Fibroblast of lung (primary cell): ENCODE measurements around the gene MTERF4. TPM values are rescaled to one million over a fixed set of nuclear protein-coding genes. Genes with fewer than 3 reads are reported as not detected.

Experiments
- DNase-seq, 2 donors: peaks; one replicate each; pipeline versions ENCODE4 v3.0.0 to v3.0.0-alpha.2; 2010; ENCODE audit warnings: low read depth in 2 of 2
- H2AFZ ChIP-seq: 2 replicates; pipeline ENCODE4 v1.5.1; 2012; ENCODE audit warnings: low read length, control low read depth, inconsistent platforms
- H3K27ac ChIP-seq: 2 replicates; pipeline ENCODE4 v1.5.1; 2011; ENCODE audit warnings: low read length, control low read depth; ENCODE audit not compliant: insufficient read depth
- H3K27me3 ChIP-seq: 2 replicates; pipeline ENCODE4 v1.5.1; 2011; ENCODE audit warnings: mild to moderate bottlenecking, low read length; ENCODE audit not compliant: control insufficient read depth, insufficient read depth
- H3K36me3 ChIP-seq: 2 replicates; pipeline ENCODE4 v1.5.1; 2011; ENCODE audit warnings: low read length; ENCODE audit not compliant: control insufficient read depth, insufficient read depth
- H3K4me1 ChIP-seq: 2 replicates; pipeline ENCODE4 v1.5.1; 2011; ENCODE audit warnings: low read length; ENCODE audit not compliant: control insufficient read depth, insufficient read depth; ENCODE audit errors: extremely low read depth
- H3K4me2 ChIP-seq: 2 replicates; pipeline ENCODE4 v1.5.1; 2011; ENCODE audit warnings: low read length, control low read depth; ENCODE audit not compliant: insufficient read depth; ENCODE audit errors: extremely low read depth
- H3K4me3 ChIP-seq, 4 experiments: fragments of 200-600 bp in 1 of 4; sonication (generic) in 1 of 4; replicated peaks in 1 of 4; 2 replicates each; pipeline ENCODE4 v1.5.1; 2011 to 2016; ENCODE audit warnings: low read length in 4 of 4, low read depth in 3 of 4, mild to moderate bottlenecking in 3 of 4, control low read depth in 2 of 4, inconsistent platforms in 1 of 4, mixed read lengths in 1 of 4; ENCODE audit not compliant: insufficient read depth in 1 of 4; ENCODE audit errors: control extremely low read depth in 1 of 4
- H3K79me2 ChIP-seq: 2 replicates; pipeline ENCODE4 v1.5.1; 2012; ENCODE audit warnings: mild to moderate bottlenecking, low read length, inconsistent platforms; ENCODE audit not compliant: control insufficient read depth, insufficient read depth
- H3K9ac ChIP-seq: 2 replicates; pipeline ENCODE4 v1.5.1; 2011; ENCODE audit warnings: mild to moderate bottlenecking, low read length, control low read depth; ENCODE audit not compliant: insufficient read depth
- H3K9me3 ChIP-seq: 2 replicates; pipeline ENCODE4 v1.5.1; 2012; ENCODE audit warnings: low read depth, low read length; ENCODE audit not compliant: control insufficient read depth, insufficient read depth
- H4K20me1 ChIP-seq: 2 replicates; pipeline ENCODE4 v1.5.1; 2011; ENCODE audit warnings: low read length; ENCODE audit not compliant: control insufficient read depth, insufficient read depth; ENCODE audit errors: extremely low read depth
- CTCF ChIP-seq, 2 donors: IDR thresholded peaks in 1 of 2; conservative IDR thresholded peaks in 1 of 2; 1 replicate in 1 of 2; 2 replicates in 1 of 2; pipeline ENCODE4 v1.5.1; 2011 to 2012; ENCODE audit warnings: low read length in 2 of 2, control low read depth in 1 of 2, inconsistent platforms in 1 of 2, low read depth in 1 of 2, mild to moderate bottlenecking in 1 of 2
- EZH2 ChIP-seq: IDR thresholded peaks from 2 replicates; pipeline ENCODE4 v1.5.1; 2012; ENCODE audit warnings: low read length, control low read depth, mild to moderate bottlenecking; ENCODE audit errors: missing control alignments
- polyA plus RNA-seq, 2 donors: library from polyadenylated mRNA; depleted of rRNA in 1 of 2; stranded (reverse) in 1 of 2; unstranded in 1 of 2; fragments of >200 nt; gene quantifications; 2 replicates each; pipeline ENCODE4 v1.2.1, GENCODE V29; 2011 to 2012; ENCODE audit warnings: missing spikeins in 1 of 2
- total RNA-seq: library from RNA; depleted of rRNA; stranded (reverse); fragments of >200 nt; gene quantifications from 2 replicates; pipeline ENCODE4 v1.2.1, GENCODE V29; 2014

The MTERF4 gene
- total and polyA plus RNA-seq, 2 donors (not counting 1 experiment from before 2014, with no cell fraction given), result 31.7 to 35.5 TPM

- Histone ChIP-seq H3K4me2 (no peak overlapping the region), H3K27me3 (no peaks in the 10 kb centered on the region), H3K79me2 (no peaks in the 10 kb centered on the region), H3K36me3 (peaks cover 1% of the 10 kb centered on the region), H4K20me1 (no peaks in the 10 kb centered on the region), H3K9me3 (no peaks in the 10 kb centered on the region), H3K4me3 (no peak overlapping the region), H3K27ac (no peak overlapping the region), H3K9ac (no peak overlapping the region), H3K4me1 (no peaks in the 10 kb centered on the region), H2AFZ (no peak overlapping the region)
- TF ChIP-seq EZH2, result no peak
- no peak for TF ChIP-seq CTCF (conservative IDR thresholded peaks at IDR 0.05 in 1 of 2, IDR thresholded peaks at IDR 0.05 in 1 of 2; ENCODE audit: low read depth in 1 of 2, low read length in 2 of 2)
- no peak for DNase-seq
Measured at GRCh38 chr2:241140445-241140840, 38.4 kb upstream of the MTERF4 start.

GRCh38 chr2:241139531-241140444, 37.7 kb upstream of the MTERF4 start:
- H2AFZ ChIP-seq, result no peak overlapping the region
- no peaks in the 10 kb centered on the region for H3K4me1 ChIP-seq
- no peaks in the 10 kb centered on the region for H3K9me3 ChIP-seq
- peaks cover 1% of the 10 kb centered on the region for H3K36me3 ChIP-seq
- H3K79me2 ChIP-seq, result no peaks in the 10 kb centered on the region
- TF ChIP-seq CTCF (conservative IDR thresholded peaks at IDR 0.05 in 1 of 2, IDR thresholded peaks at IDR 0.05 in 1 of 2; ENCODE audit: low read depth in 1 of 2, low read length in 2 of 2), result no peak
- no peak for TF ChIP-seq EZH2
- H3K4me3 ChIP-seq, result no peak overlapping the region
- H3K9ac ChIP-seq, result no peak overlapping the region
- H3K27me3 ChIP-seq, result no peaks in the 10 kb centered on the region
- H4K20me1 ChIP-seq, result no peaks in the 10 kb centered on the region
- no peak overlapping the region for H3K27ac ChIP-seq
- no peak for DNase-seq
- H3K4me2 ChIP-seq, result no peak overlapping the region

GRCh38 chr2:241138471-241138870, 36.4 kb upstream of the MTERF4 start:
- Histone ChIP-seq H3K27ac (no peak overlapping the region), H3K4me1 (no peaks in the 10 kb centered on the region), H3K9me3 (no peaks in the 10 kb centered on the region), H3K27me3 (no peaks in the 10 kb centered on the region), H3K4me3 (no peak overlapping the region), H4K20me1 (no peaks in the 10 kb centered on the region), H3K4me2 (no peak overlapping the region), H3K79me2 (no peaks in the 10 kb centered on the region), H3K9ac (no peak overlapping the region), H3K36me3 (peaks cover 1% of the 10 kb centered on the region), H2AFZ (no peak overlapping the region)
- DNase-seq, result no peak
- TF ChIP-seq CTCF (conservative IDR thresholded peaks at IDR 0.05 in 1 of 2, IDR thresholded peaks at IDR 0.05 in 1 of 2; ENCODE audit: low read depth in 1 of 2, low read length in 2 of 2) (no peak), EZH2 (no peak)
